Neural cell (in vitro differentiated cells): Measurements from ENCODE around the gene TMEM121B. TPM values are rescaled to one million over a fixed set of nuclear protein-coding genes. Genes with fewer than 3 reads are reported as not detected.

Source experiments
- H2AFZ ChIP-seq: fragments of 200-600, 300-800 bp; sonication (generic), shearing (Covaris generic); 2 replicates; pipeline ENCODE4 v1.6.0; 2014; ENCODE audit warnings: low read depth, mild to moderate bottlenecking, antibody characterized with exemption, low read length, moderate library complexity
- H3F3A ChIP-seq: fragments of 200-600 bp; shearing (Covaris generic); 2 replicates; pipeline ENCODE4 v1.6.1; 2016; ENCODE audit warnings: mild to moderate bottlenecking, moderate library complexity, mixed read lengths, antibody characterized with exemption, low read length; ENCODE audit not compliant: insufficient read depth, poor library complexity, severe bottlenecking
- H3K27ac ChIP-seq: fragments of 200-600, 300-800 bp; sonication (generic), shearing (Covaris generic); 2 replicates; pipeline ENCODE4 v1.5.1; 2014; ENCODE audit warnings: mild to moderate bottlenecking, low read length, moderate library complexity
- H3K27me3 ChIP-seq: fragments of 300-800, 200-600 bp; sonication (generic), shearing (Covaris generic); 2 replicates; pipeline ENCODE4 v1.6.0; 2014; ENCODE audit warnings: mild to moderate bottlenecking, low read depth, low read length, moderate library complexity; ENCODE audit not compliant: insufficient read depth
- H3K36me3 ChIP-seq: fragments of 300-800, 200-600 bp; sonication (generic), shearing (Covaris generic); 2 replicates; pipeline ENCODE4 v1.5.1; 2014; ENCODE audit warnings: mild to moderate bottlenecking, antibody characterized with exemption, low read length, moderate library complexity; ENCODE audit not compliant: insufficient read depth
- H3K4me2 ChIP-seq: fragments of 300-800, 200-600 bp; sonication (generic), shearing (Covaris generic); 2 replicates; pipeline ENCODE4 v1.6.0; 2014; ENCODE audit warnings: mild to moderate bottlenecking, low read length
- H3K4me3 ChIP-seq: fragments of 300-800, 200-600 bp; sonication (generic), shearing (Covaris generic); 2 replicates; pipeline ENCODE4 v1.5.1; 2014; ENCODE audit warnings: mild to moderate bottlenecking, low read length, moderate library complexity
- H3K79me2 ChIP-seq: fragments of 200-600 bp; shearing (Covaris generic); replicated peaks from 2 replicates; pipeline ENCODE4 v1.6.0; 2014; ENCODE audit warnings: mild to moderate bottlenecking, low read length, moderate library complexity; ENCODE audit not compliant: insufficient read depth
- H3K9ac ChIP-seq: fragments of 300-800, 200-600 bp; sonication (generic), shearing (Covaris generic); 2 replicates; pipeline ENCODE4 v1.6.1; 2016; ENCODE audit warnings: mild to moderate bottlenecking, low read length, mixed read lengths
- H3K9me2 ChIP-seq: fragments of 200-600 bp; shearing (Covaris generic); 2 replicates; pipeline ENCODE4 v1.6.1; 2016; ENCODE audit warnings: mild to moderate bottlenecking, low read length, mixed read lengths; ENCODE audit not compliant: insufficient read depth
- H3K9me3 ChIP-seq: fragments of 200-600, 300-800 bp; sonication (generic), shearing (Covaris generic); 2 replicates; pipeline ENCODE4 v1.6.1; 2016; ENCODE audit warnings: mild to moderate bottlenecking, mixed run types, low read length, moderate library complexity, mixed read lengths
- H4K20me1 ChIP-seq: fragments of 200-600 bp; shearing (Covaris generic); 2 replicates; pipeline ENCODE4 v1.6.1; 2016; ENCODE audit warnings: mild to moderate bottlenecking, mixed run types; ENCODE audit not compliant: insufficient read depth
- CTCF ChIP-seq: fragments of 450-650 bp; IDR thresholded peaks from 2 replicates; pipeline ENCODE4 v1.5.1; 2014; ENCODE audit warnings: antibody characterized with exemption, mild to moderate bottlenecking, moderate library complexity; ENCODE audit not compliant: poor library complexity, severe bottlenecking
- EP300 ChIP-seq: fragments of 450-650 bp; conservative IDR thresholded peaks from 2 replicates; pipeline ENCODE4 v1.6.1; 2014; ENCODE audit warnings: antibody characterized with exemption, mild to moderate bottlenecking, moderate library complexity; ENCODE audit not compliant: poor library complexity, severe bottlenecking
- EZH2 ChIP-seq: fragments of 200-600, 300-800 bp; shearing (Covaris generic), sonication (generic); IDR thresholded peaks from 2 replicates; pipeline ENCODE4 v1.6.1; 2014; ENCODE audit warnings: antibody characterized with exemption, low read length, borderline replicate concordance, mild to moderate bottlenecking; ENCODE audit not compliant: insufficient read depth, poor library complexity, severe bottlenecking
- MXI1 ChIP-seq: fragments of 450-650 bp; conservative IDR thresholded peaks from 2 replicates; pipeline ENCODE4 v1.6.1; 2014; ENCODE audit warnings: antibody characterized with exemption, mild to moderate bottlenecking; ENCODE audit not compliant: poor library complexity, severe bottlenecking
- POLR2AphosphoS5 ChIP-seq: IDR thresholded peaks from 2 replicates; pipeline ENCODE4 v1.6.1; 2012
- RAD21 ChIP-seq: fragments of 450-650 bp; conservative IDR thresholded peaks from 2 replicates; pipeline ENCODE4 v1.6.1; 2014; ENCODE audit warnings: antibody characterized with exemption, mild to moderate bottlenecking, moderate library complexity
- SMC3 ChIP-seq: fragments of 450-650 bp; conservative IDR thresholded peaks from 2 replicates; pipeline ENCODE4 v1.6.1; 2014; ENCODE audit warnings: antibody characterized with exemption, mild to moderate bottlenecking, moderate library complexity; ENCODE audit not compliant: poor library complexity
- TAF1 ChIP-seq: IDR thresholded peaks from 2 replicates; pipeline ENCODE4 v1.6.1; 2012; ENCODE audit warnings: low read depth
- polyA plus RNA-seq: library from polyadenylated mRNA; depleted of rRNA; stranded (reverse); fragments of >200 nt; gene quantifications from 2 replicates; pipeline ENCODE4 v1.2.3, GENCODE V29; 2014
- TF ChIP-seq, protein P1 (sequence below): IDR thresholded peaks from 2 replicates; pipeline ENCODE4 v1.6.1; 2012; ENCODE audit warnings: borderline replicate concordance

TMEM121B gene
- polyA plus RNA-seq, 1 donor from 2014 or later = 15.8 TPM

DNA sequence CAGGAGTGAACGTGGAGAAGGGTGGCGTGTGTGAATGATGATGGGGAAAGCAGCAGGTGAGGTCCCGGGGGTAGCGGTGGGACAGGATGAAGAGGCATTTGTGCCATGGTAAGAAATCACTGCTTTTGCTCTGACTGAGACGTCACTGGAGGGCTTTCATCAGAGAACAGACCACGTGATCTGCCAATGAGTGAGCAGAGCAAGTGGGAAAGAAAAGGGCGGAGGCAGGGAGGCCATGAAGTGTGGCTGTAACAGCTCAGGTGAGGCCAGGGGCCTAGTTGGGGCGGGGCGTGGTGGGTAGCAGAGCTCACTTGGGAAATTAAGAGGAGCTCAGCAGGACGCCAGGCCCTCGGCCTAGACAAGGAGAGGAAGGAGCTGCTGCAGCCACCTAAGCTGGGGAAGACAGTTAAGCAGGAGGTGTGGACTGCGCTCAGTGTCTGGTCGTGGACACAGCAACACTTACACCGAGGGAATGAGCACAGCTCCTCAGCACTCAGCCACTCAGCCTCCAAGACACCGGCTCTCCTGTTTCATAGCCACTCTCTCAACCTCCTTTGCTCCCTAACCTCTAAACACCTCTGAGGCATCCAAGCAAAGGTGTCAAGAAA, 14.1 kb upstream of the TMEM121B start:
- no peaks in the 10 kb centered on the region for H3K36me3 ChIP-seq
- H3K4me2 ChIP-seq = no peak overlapping the region
- H3K9me2 ChIP-seq = no peaks in the 10 kb centered on the region
- TF ChIP-seq MXI1 (no peak), POLR2AphosphoS5 (no peak)
- no peak overlapping the region for H3K27ac ChIP-seq
- H4K20me1 ChIP-seq = no peaks in the 10 kb centered on the region
- no peaks in the 10 kb centered on the region for H3K9me3 ChIP-seq
- H3K27me3 ChIP-seq = no peaks in the 10 kb centered on the region
- no peaks in the 10 kb centered on the region for H3K79me2 ChIP-seq
- H3K9ac ChIP-seq = no peak overlapping the region
- no peaks in the 10 kb centered on the region for H3F3A ChIP-seq
- H3K4me3 ChIP-seq = no peak overlapping the region
- H2AFZ ChIP-seq = no peak overlapping the region

- no peaks in the 10 kb centered on the region for H3K36me3 ChIP-seq
- TF ChIP-seq, protein P1, sequence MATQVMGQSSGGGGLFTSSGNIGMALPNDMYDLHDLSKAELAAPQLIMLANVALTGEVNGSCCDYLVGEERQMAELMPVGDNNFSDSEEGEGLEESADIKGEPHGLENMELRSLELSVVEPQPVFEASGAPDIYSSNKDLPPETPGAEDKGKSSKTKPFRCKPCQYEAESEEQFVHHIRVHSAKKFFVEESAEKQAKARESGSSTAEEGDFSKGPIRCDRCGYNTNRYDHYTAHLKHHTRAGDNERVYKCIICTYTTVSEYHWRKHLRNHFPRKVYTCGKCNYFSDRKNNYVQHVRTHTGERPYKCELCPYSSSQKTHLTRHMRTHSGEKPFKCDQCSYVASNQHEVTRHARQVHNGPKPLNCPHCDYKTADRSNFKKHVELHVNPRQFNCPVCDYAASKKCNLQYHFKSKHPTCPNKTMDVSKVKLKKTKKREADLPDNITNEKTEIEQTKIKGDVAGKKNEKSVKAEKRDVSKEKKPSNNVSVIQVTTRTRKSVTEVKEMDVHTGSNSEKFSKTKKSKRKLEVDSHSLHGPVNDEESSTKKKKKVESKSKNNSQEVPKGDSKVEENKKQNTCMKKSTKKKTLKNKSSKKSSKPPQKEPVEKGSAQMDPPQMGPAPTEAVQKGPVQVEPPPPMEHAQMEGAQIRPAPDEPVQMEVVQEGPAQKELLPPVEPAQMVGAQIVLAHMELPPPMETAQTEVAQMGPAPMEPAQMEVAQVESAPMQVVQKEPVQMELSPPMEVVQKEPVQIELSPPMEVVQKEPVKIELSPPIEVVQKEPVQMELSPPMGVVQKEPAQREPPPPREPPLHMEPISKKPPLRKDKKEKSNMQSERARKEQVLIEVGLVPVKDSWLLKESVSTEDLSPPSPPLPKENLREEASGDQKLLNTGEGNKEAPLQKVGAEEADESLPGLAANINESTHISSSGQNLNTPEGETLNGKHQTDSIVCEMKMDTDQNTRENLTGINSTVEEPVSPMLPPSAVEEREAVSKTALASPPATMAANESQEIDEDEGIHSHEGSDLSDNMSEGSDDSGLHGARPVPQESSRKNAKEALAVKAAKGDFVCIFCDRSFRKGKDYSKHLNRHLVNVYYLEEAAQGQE = no peak
- TF ChIP-seq EP300 (no peak), TAF1 (no peak), CTCF (no peak), POLR2AphosphoS5 (no peak), EZH2 (no peak), RAD21 (no peak), SMC3 (no peak), MXI1 (no peak)
- no peaks in the 10 kb centered on the region for H4K20me1 ChIP-seq
- H3K79me2 ChIP-seq = no peaks in the 10 kb centered on the region
- no peak overlapping the region for H3K27ac ChIP-seq
- no peak overlapping the region for H3K4me2 ChIP-seq
- no peak overlapping the region for H3K4me3 ChIP-seq
- H3F3A ChIP-seq = no peaks in the 10 kb centered on the region
- H2AFZ ChIP-seq = no peak overlapping the region
- no peaks in the 10 kb centered on the region for H3K9me3 ChIP-seq
- H3K27me3 ChIP-seq = no peaks in the 10 kb centered on the region
- H3K9me2 ChIP-seq = no peaks in the 10 kb centered on the region
- no peak overlapping the region for H3K9ac ChIP-seq
Measured at GRCh38 chr22:17133137-17133536, 12.0 kb upstream of the TMEM121B start.
